Activated naive CD4-positive, alpha-beta T cell treated with anti-CD3 and anti-CD28 coated beads, Interleukin-2, amount 10 ng/mL, durations not matched to agents 7 days and 5 days (primary cell): ENCODE data around the gene TBRG4.
A peak's percentile ranks its signal among the peaks of the same experiment; 100 is the strongest.
"Not testable (repeated sequence)": the region's sequence is repeated elsewhere in the genome, so short reads cannot be mapped to it uniquely, and the experiment has no call there.

ENCODE experiments used
- CTCF ChIA-PET: fragments of 350-600 bp; sonication (Branson Sonifier 250); formaldehyde crosslinking; loops from one replicate; lab custom pipeline; 2021; ENCODE audit warnings: antibody characterized with exemption; lab: Charles Lee
- DNase-seq: peaks from one replicate; pipeline ENCODE4 v3.0.0-alpha.2; 2020
- H3K27ac Mint-ChIP-seq: one replicate; pipeline ENCODE4 v1.8.0; 2021; ENCODE audit warnings: mild to moderate bottlenecking, moderate library complexity, mixed read lengths
- H3K27me3 Mint-ChIP-seq: one replicate; pipeline ENCODE4 v1.8.0; 2021; ENCODE audit warnings: mild to moderate bottlenecking, mixed read lengths
- H3K36me3 Mint-ChIP-seq: one replicate; pipeline ENCODE4 v1.8.0; 2021; ENCODE audit warnings: mixed read lengths
- H3K4me1 Mint-ChIP-seq: one replicate; pipeline ENCODE4 v1.8.0; 2021; ENCODE audit warnings: mixed read lengths
- H3K4me3 Mint-ChIP-seq: one replicate; pipeline ENCODE4 v1.8.0; 2021; ENCODE audit warnings: mild to moderate bottlenecking, moderate library complexity, mixed read lengths
- H3K9me3 Mint-ChIP-seq: one replicate; pipeline ENCODE4 v1.8.0; 2021; ENCODE audit warnings: mixed read lengths

Gene TBRG4

GRCh38 chr7:45111298-45112223 lies at the start of gene TBRG4:
Gene TBRG4, minus strand, starts transcription at chr7:45111697. Its CDS starts 2,460 bp downstream, at chr7:45109237.
- H3K27me3 Mint-ChIP-seq, result peaks cover 32% of the 10 kb centered on the region
- CTCF ChIA-PET, result interaction anchor here (0.6 to 4.5 kb wide), 6 partner anchors 24 to 138 kb away, joined by 3 to 14 read pairs (median 3); no protein-coding TSS in a partner anchor
- peaks cover 42% of the 10 kb centered on the region for H3K36me3 Mint-ChIP-seq
- H3K4me1 Mint-ChIP-seq, result peaks cover 59% of the 10 kb centered on the region
- H3K9me3 Mint-ChIP-seq, result no peaks in the 10 kb centered on the region
- H3K27ac Mint-ChIP-seq, result peak within 1 kb of the TSS; percentile 99
- DNase-seq, result peak; percentile 96
- H3K4me3 Mint-ChIP-seq, result peak within 1 kb of the TSS; percentile 97

DNA sequence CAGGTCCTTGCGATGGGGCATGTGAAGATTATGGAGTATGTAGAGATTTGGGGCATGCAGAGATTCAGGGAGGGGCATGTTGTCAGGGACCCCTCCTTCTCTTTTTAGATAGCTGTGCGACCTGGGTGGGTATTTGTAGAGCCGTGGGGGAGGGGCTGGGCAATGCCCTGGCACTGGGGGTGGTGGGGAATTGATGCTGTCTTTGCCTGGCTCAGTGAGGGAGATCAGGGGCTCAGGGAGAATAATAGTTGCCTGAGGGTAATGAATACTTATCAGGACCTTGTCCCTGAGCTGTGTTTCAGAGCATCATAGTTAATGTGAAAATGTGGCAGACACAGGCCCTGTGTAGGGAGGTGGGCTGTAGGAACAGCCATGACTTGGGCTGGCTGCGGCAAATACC lies 49.6 kb upstream of the TBRG4 start:
- H3K4me1 Mint-ChIP-seq, result peaks cover 11% of the 10 kb centered on the region
- no peak for DNase-seq
- H3K27ac Mint-ChIP-seq, result no peak overlapping the region
- CTCF ChIA-PET, result interaction anchor here (10.9 kb wide), 1 partner anchor 99 kb away, joined by 119 read pairs; no protein-coding TSS in a partner anchor
- H3K36me3 Mint-ChIP-seq, result no peaks in the 10 kb centered on the region
- H3K27me3 Mint-ChIP-seq, result peaks cover 69% of the 10 kb centered on the region
- H3K9me3 Mint-ChIP-seq, result no peaks in the 10 kb centered on the region
- no peak overlapping the region for H3K4me3 Mint-ChIP-seq

GRCh38 chr7:45160417-45160881 lies 49.0 kb upstream of the TBRG4 start:
- Mint-ChIP-seq H3K9me3 (no peaks in the 10 kb centered on the region), H3K27ac (no peak overlapping the region), H3K4me3 (no peak overlapping the region), H3K4me1 (peaks cover 11% of the 10 kb centered on the region), H3K27me3 (peaks cover 73% of the 10 kb centered on the region), H3K36me3 (no peaks in the 10 kb centered on the region)
- DNase-seq, result peak; percentile 17
- CTCF ChIA-PET, result interaction anchor here (10.9 kb wide), 1 partner anchor 100 kb away, joined by 119 read pairs; no protein-coding TSS in a partner anchor

DNA sequence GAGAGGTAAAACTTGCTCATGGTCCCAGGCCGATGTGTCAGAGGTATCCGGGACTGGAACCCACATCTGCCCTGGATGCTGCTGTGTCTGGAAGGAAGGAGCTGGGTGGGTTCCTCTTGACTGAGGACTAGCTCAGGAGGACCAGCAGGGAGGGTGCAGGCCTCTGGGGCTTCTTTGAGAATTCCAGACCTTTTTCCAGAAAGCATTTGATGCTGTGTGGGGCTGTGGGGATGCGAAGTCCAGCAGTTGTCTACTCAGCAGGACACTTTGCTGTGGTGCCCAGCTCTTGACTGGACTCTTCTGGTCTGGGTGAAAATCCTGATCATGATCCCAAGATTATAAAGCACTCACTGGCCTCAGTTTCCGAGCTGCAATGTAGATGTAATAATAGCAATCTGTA lies 47.8 kb upstream of the TBRG4 start:
- H3K4me3 Mint-ChIP-seq, result no peak overlapping the region

DNA sequence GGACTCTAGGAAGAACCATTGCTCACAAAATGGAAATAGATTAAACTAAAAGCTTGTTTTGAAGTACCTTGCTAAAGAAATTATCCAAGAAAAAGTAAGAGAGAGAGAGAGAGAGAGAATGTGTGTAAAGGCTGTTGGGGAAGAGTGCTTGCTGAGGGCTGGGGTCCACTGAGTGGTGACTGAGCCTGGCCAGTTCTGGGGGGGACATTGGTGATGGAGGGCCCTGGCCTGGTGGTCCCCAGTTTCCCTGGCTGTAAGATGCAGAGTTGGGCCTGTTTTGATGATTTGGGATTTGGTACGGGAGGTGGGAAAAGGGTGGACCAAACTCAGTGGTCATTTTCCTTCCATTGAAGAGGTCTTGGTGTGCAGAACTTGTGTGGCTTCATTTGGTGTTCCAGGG lies 47.0 kb upstream of the TBRG4 start:
- Mint-ChIP-seq H3K9me3 (no peaks in the 10 kb centered on the region), H3K27ac (no peak overlapping the region), H3K27me3 (peaks cover 72% of the 10 kb centered on the region), H3K4me3 (no peak overlapping the region), H3K36me3 (no peaks in the 10 kb centered on the region), H3K4me1 (peaks cover 11% of the 10 kb centered on the region)
- peak; percentile 4 for DNase-seq
- CTCF ChIA-PET, result interaction anchor here (10.9 kb wide), 1 partner anchor 102 kb away, joined by 119 read pairs; no protein-coding TSS in a partner anchor

More for the DNA sequence above, 47.8 kb upstream of the TBRG4 start:
- Mint-ChIP-seq H3K36me3 (no peaks in the 10 kb centered on the region), H3K9me3 (no peaks in the 10 kb centered on the region), H3K4me1 (peaks cover 11% of the 10 kb centered on the region), H3K27ac (no peak overlapping the region), H3K27me3 (peaks cover 81% of the 10 kb centered on the region)
- peak; percentile 2 for DNase-seq
- CTCF ChIA-PET, result interaction anchor here (10.9 kb wide), 1 partner anchor 101 kb away, joined by 119 read pairs; no protein-coding TSS in a partner anchor

DNA sequence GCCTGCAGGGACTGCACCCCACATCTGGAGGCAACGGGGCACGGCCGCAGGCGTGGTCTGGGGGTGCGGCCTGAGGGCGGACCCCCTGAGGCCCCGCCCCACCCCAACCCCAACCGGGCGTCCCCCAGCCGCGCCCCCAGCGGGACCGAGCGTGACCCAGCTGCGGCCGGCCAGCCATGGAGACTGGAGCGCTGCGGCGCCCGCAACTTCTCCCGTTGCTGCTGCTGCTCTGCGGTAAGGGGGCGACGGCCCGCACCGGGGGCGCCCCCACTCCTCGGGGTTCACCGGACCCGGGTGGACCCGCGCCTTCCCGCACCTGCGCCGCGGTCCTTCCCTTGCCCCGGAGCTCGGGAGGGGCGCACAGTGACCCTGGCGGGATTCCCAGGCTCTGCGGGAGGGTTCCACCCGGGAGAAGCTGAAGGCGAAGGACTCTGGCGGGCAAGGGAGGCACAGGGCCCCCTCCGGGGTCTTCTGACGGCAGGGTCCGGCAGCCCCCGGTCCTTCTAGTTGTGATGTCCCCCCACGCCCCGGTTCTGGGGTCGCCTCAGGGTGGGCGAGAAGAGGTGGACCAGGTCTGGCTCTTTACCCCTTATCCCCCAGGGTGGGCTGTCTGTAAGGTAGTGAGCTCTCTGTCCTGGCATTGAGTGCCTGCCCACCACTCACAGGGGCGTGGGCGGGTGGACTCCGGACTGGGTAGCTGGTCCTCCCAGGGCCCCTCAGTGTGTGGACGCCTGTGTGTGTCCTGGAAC lies 46.3 kb upstream of the TBRG4 start, which contains the start of gene RAMP3:
Gene RAMP3 (plus strand): TSS at position 139 of the 749 bp plus-strand sequence. CDS start 38 bp downstream, at position 177.
- CTCF ChIA-PET, result interaction anchor here (10.9 kb wide), 1 partner anchor 102 kb away, joined by 119 read pairs; no protein-coding TSS in a partner anchor
- no peak within 1 kb of the TSS for H3K4me3 Mint-ChIP-seq
- DNase-seq, result peak; percentile 19
- H3K27me3 Mint-ChIP-seq, result peaks cover 67% of the 10 kb centered on the region
- peaks cover 11% of the 10 kb centered on the region for H3K4me1 Mint-ChIP-seq
- no peak within 1 kb of the TSS for H3K27ac Mint-ChIP-seq
- H3K9me3 Mint-ChIP-seq, result no peaks in the 10 kb centered on the region
- H3K36me3 Mint-ChIP-seq, result no peaks in the 10 kb centered on the region

DNA sequence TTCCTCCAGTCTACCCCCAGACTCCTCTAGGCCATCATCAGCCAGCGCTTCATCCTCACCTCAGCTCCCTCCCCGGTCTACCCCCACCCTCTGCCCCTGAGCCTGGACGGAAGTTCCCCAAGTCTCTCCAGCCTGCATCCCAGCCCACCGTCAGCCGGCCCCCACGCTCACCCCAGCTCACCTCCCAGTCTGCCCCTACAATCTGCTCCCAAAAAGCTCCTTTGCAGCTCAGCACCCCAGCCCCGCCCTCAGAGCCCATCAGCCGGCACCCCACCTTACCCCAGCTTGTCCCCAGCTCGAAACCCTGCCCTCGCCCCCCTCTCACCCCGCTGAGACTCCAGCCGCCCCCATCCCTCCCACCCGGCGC lies 45.8 kb upstream of the TBRG4 start:
- Mint-ChIP-seq H3K27me3 (peaks cover 61% of the 10 kb centered on the region), H3K4me3 (no peak overlapping the region), H3K36me3 (no peaks in the 10 kb centered on the region), H3K27ac (no peak overlapping the region), H3K9me3 (no peaks in the 10 kb centered on the region), H3K4me1 (peaks cover 11% of the 10 kb centered on the region)
- DNase-seq, result no peak
- CTCF ChIA-PET, result interaction anchor here (0.9 to 10.9 kb wide), 2 partner anchors 61 to 103 kb away, joined by 3 to 119 read pairs; no protein-coding TSS in a partner anchor

DNA sequence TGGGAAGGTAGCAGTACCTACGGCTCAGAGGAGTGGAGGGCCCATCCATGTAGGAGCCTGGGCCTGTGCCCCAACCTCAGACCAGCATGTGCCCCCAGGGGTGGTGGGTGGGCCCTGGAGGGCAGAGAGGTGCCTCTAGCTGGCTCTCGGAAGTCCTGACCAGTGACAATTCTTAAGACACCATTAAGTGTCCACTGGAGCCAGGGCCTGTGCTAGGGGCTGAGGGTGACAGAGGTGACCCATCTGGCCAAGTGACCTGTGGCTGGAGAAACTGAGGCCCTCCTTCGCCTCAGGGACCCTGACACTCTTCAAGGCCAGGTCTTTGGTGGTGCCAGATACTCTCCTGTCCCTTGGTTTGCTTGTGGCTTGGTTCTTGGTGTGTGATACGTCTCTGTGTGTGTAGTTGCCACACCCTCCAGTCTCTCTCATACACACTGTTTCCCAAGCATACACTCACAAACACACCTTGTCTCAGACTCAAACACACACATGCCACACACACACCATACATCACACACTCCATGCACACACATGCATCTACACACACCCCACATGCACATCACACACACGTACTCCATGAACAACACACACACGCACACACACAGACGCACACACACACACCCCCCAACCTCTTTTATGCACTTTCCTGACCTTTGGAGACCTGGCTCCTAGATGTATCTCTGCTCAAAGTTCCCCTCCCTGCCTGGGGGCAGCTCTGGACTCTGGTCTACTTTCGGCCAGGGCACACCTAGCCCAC lies 45.2 kb upstream of the TBRG4 start:
- CTCF ChIA-PET, result interaction anchor here (0.9 to 10.9 kb wide), 2 partner anchors 61 to 104 kb away, joined by 3 to 119 read pairs; no protein-coding TSS in a partner anchor
- H3K36me3 Mint-ChIP-seq, result no peaks in the 10 kb centered on the region
- H3K4me3 Mint-ChIP-seq, result no peak overlapping the region
- no peaks in the 10 kb centered on the region for H3K9me3 Mint-ChIP-seq
- peaks cover 11% of the 10 kb centered on the region for H3K4me1 Mint-ChIP-seq
- no peak for DNase-seq
- H3K27me3 Mint-ChIP-seq, result peaks cover 60% of the 10 kb centered on the region
- no peak overlapping the region for H3K27ac Mint-ChIP-seq

- no peak overlapping the region for H3K4me3 Mint-ChIP-seq
- no peaks in the 10 kb centered on the region for H3K36me3 Mint-ChIP-seq
- no peaks in the 10 kb centered on the region for H3K9me3 Mint-ChIP-seq
- DNase-seq, result peak; percentile 11
- CTCF ChIA-PET, result interaction anchor here (10.9 kb wide), 1 partner anchor 104 kb away, joined by 119 read pairs; no protein-coding TSS in a partner anchor
- H3K27me3 Mint-ChIP-seq, result peaks cover 66% of the 10 kb centered on the region
- no peak overlapping the region for H3K27ac Mint-ChIP-seq
- peaks cover 7% of the 10 kb centered on the region for H3K4me1 Mint-ChIP-seq
Measured at GRCh38 chr7:45155941-45156340, 44.4 kb upstream of the TBRG4 start.

DNA sequence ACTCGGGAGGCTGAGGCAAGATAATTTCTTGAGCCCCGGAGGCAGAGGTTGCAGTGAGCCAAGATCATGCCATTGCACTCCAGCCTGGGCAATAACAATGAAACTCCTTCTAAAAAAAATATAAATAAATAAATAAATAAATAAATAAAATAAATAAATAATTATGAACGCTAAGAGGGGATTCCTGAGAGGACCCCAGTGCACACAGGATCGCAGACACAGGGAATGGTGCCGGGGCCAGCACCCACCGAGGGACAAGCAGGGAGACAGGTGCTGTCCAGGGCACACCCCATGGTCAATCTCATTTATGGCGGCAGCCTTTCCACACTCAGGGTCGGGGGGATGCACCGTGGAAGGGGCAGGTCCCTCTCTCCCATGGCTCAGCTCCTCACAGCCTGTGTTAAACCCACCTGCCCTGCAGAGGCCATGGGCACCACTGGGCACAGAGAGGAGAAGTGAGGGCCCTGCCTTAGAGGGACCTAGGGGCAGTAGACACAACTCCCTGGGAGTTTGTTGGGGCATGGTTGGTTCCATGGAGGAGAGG lies 43.9 kb upstream of the TBRG4 start:
- CTCF ChIA-PET, result interaction anchor here (10.9 kb wide), 1 partner anchor 105 kb away, joined by 119 read pairs; no protein-coding TSS in a partner anchor
- Mint-ChIP-seq H3K27me3 (peaks cover 69% of the 10 kb centered on the region), H3K36me3 (no peaks in the 10 kb centered on the region), H3K27ac (no peak overlapping the region), H3K4me1 (peaks cover 4% of the 10 kb centered on the region), H3K9me3 (no peaks in the 10 kb centered on the region), H3K4me3 (no peak overlapping the region)
- DNase-seq, result peak; percentile 8

DNA sequence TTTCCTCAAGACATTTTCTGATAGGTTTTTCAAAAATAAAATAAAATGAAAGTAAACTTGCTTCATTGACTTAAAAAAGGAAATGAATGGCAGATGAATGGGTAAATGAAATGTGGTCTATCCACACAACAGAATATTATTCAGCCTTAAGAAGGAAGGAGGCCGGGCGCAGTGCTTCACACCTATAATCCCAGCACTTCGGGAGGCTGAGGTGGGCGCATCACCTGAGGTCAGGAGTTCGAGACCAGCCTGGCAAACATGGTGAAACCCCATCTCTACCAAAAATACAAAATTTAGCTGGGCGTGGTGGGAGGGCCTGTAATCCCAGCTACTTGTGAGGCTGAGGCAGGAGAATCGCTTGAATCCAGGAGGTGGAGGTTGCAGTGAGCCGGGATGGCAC lies 42.4 kb upstream of the TBRG4 start:
- H3K4me3 Mint-ChIP-seq, H3K27ac Mint-ChIP-seq, H3K4me1 Mint-ChIP-seq, H3K36me3 Mint-ChIP-seq, H3K9me3 Mint-ChIP-seq: not testable (repeated sequence)
- H3K27me3 Mint-ChIP-seq, result peaks cover 64% of the 10 kb centered on the region
- DNase-seq, result peak; percentile 15
- CTCF ChIA-PET, result interaction anchor here (0.8 to 10.9 kb wide), 9 partner anchors 10 to 700 kb away, joined by 3 to 119 read pairs (median 3); no protein-coding TSS in a partner anchor

DNA sequence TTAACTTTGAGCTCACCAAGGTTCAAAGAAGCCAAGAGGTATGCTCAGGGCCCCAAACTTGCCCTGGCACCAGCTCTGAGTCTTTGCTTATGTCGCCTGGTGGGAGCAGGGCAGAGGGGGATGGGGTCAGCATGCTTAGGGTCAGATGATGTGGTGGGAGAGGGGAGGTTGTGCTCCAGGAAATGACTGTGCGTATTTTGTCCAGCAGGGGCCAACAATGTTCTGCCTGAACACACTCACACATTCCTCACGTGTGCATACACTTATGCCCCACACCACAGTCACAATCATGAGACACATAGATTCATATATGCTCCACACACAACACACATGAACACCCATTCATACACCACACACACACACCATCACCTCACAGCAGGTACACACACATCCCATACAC lies 41.7 kb upstream of the TBRG4 start:
- H3K4me3 Mint-ChIP-seq, result no peak overlapping the region
- peaks cover 64% of the 10 kb centered on the region for H3K27me3 Mint-ChIP-seq
- no peaks in the 10 kb centered on the region for H3K4me1 Mint-ChIP-seq
- no peaks in the 10 kb centered on the region for H3K9me3 Mint-ChIP-seq
- DNase-seq, result peak; percentile 18
- H3K27ac Mint-ChIP-seq, result no peak overlapping the region
- CTCF ChIA-PET, result interaction anchor here (1.0 to 10.9 kb wide), 6 partner anchors 10 to 107 kb away, joined by 3 to 119 read pairs (median 4); no protein-coding TSS in a partner anchor
- no peaks in the 10 kb centered on the region for H3K36me3 Mint-ChIP-seq
